ENCODE results near the gene SEC16A.

Gene SEC16A

DNA sequence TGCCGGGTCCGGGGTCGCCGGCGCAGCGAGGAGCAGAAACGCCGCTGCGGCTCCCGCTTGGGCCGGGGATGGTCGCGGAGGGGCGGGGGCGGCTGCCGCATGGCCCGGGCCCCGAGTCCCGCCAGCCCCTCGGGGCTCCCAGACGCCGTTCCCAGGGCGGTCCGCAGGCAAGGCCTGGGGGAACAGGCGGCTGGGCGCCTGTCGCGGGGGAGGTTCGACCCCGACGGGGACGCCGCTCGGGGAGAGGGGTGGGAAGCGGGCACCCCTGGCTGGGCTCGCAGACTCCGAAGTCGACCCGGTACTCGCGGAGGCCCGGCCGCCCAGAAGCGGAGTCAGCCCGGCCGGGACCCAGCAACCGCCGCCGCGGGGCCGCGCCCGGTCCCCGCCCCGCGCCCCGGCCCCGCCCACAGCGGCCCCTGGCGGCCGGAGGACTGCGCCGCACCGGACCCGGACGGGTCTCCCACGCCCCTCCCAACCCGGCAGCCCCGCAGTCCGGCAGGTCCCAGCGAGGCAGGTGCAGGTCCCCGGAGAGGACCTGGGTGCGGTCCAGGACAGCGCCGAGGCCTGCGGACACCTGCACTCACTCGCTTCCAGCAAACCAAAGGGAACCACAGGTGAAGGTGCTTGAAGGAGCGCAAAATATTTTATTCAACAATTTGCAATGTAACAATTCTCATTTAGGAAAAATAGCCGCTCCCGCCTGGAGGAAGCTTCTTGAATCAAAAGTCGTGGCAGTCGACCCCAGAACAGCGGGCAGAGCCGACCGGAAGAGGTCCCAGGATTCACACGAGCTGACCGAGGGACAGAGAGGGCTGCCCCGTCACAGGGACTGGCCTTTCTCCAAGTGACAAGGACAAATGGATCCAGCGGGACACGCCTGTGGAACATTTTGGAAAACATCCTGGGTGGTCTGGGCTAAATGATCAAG lies 43.1 kb downstream of the SEC16A start, which contains the start of gene INPP5E:
Gene INPP5E, minus strand, starts transcription at position 365 of the 928 bp plus-strand sequence. CDS start 426 bp downstream, outside the sequence.
- DNase-seq, result peak; percentile 87

DNA sequence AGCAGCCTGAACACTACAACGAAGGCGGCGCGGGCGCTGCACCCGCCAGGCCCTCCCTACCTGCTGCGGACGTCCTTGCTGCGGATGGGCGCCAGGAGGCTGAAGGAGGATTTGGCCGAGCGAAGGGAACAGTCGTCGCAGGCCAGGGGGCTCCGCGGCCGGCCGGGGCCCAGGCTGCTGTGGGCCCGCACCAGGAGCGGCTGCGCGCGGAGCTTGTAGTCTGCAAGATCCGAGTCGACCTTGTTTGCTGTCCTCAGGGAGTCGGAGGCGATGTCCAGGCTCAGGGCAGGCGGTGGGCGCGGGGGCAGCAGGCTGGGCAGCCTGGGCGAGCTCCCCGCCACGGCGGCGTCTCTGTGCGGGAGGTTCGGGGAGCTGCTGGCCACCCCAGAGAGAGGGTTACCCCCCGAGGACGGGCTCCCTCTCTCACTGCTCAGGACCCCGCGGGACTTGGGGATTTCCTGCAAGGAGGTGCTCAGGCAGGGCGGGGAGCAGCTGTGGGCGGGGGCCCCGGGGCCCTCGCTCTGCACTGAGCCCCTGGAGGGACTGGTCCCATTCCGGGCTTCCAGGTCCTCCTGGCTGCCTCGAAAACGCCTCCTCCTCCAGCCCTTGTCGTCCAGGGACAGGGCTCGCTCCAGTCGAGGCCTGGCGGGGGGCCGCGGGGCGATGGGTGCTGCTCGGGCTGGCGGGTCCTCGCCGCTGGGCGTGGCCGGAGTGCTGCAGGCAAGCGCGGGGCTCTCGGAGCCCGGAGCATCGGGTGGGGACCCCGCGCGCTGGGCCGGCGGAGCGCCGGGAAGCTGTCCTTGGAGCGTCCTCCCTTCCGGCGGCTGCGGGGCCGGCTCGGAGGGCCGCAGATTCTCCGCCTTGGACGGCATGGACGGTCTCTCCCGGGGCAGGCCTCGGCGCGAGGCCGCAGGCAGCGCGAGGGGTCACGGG lies 44.0 kb downstream of the SEC16A start:
- DNase-seq, result peak; percentile 57

DNA sequence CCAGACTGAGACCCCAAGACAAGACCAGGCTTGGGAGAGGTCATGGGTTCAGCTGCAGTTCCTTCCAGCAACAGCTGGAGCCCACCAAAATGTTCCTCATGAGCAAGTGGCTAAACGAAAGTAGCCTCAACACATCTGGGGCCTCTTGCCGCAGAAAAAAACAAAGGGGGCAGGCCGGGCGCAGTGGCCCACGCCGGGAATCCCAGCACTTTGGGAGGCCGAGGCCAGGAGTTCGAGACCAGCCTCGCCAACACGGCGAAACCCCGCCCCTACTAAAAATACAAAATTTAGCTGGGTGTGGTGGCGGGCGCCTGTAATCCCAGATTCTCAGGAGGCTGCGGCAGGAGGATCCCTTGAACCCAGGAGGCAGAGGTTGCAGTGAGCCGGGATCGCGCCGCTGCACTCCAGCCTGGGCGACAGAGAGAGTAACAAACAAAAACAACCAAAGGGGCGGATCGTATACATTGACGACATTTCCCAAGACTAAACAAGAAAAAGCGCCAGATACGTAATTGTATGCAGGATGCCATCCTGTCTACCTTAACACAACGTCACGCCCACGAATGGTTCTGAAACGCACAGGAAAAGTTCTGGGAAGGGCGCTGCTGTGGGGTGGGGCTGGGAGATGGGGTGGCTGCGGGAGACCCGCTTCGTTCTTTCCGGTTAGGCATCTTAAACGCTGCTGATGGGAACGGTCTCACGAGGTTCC lies 44.8 kb downstream of the SEC16A start:
- DNase-seq, result no peak

DNA sequence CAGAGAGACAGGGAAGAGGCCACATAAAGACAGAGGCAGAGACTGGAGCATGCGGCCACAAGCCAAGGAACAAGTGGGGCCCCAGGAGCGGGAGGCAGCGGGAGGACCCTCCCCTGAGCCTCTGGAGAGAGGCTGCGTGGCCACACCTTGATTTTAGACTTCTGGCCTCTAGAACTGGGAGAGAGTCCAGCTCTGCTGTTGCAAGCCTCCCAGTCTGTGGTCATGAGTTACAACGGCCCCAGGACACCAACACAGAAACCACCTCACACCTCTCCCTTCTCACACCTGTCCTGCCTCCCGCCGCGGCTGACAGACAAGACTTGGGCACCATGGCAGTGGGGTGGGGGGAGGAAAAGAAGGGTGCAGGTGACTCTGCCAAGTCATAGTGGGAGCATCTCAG lies 45.4 kb downstream of the SEC16A start:
- DNase-seq, result no peak

DNA sequence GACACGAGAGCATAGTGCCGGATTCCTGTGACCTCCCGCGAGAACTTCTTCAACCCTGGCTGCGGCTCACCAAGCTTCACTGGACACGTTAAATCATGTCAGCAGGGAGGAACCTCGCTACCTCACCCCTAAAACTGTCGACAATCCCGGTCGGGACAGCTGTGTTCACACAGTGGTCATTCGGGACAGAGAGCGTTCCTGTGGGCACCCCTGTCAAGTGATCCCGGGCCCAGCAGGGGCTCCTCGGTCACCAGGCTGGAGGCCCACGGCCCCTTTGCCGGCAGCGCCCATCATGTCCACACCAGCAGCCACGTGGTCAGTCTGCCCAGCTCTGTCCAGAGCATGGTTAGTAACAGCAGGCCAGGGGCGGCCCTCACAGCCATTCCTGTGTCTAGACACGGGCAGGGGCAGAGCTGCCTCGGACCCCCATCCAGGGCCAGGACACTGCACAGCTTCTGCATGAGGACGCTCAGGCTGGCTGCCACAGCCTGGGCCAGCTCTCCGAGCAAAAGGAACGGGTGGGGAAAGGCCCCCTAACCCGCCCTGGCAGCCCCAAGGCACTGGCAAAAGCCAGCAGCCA lies 46.7 kb downstream of the SEC16A start:
- DNase-seq, result no peak

DNA sequence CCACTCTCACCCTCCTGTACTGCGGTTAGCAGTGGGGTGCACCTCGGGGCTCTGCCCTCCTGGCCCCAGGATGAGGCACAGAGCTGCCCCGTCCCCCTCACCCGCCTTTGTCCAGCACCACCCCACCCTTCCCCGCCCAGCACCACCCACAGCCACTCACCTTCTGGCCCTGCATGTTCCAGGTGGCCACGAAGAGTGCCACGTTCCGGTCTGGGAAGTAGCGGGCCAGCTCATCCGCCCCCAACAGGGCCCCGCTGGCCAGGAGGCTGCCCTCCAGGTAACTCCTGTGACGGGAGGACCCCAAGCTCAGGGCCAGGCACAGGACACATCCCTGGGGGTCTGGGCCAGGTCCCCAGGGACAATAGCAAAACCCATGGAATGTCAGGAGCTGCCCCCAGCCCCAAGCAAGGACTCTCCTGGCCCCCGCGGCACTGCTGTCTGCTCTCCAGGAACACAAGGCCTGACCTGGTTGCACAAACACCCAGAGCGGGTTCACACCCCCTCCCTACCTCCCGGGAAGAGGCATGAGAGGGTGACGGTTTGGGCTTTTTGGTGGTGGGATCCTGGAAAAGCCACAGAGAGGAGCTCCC lies 48.2 kb downstream of the SEC16A start:
- no peak for DNase-seq

DNA sequence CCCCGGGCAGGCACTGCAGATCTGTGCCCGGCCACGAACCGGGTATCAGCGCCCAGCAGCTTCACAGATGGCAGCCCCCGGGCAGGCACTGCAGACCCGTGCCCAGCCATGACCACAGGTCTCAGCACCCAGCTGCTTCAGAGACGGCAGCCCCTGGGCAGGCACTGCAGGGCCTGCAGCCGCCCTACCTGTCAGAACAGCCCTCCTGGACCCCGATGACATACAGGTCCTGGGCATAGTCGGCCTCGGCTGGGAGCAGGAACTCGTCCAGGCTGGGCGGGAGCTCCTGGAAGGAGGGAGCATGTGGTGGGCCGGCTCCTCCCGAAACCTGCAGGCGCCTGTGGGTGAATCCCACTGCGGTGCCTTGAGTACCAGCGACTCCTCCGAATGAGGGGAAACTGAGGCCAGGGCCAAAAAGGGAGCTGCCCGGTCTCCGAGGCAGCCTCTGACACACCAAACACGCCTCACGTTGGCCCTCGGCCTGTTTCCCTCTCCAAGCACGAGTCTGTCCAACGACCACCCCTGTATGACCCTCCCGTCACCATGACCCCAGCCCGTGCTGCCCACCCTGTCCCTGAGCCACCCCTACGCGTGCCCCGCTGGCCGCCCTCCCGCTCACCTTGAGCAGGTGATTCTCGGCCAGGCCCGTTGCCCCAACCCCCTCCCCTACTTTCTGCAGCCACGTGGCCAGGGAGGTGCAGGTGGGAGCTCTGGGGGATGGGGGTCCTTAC lies 48.8 kb downstream of the SEC16A start:
- no peak for DNase-seq

DNA sequence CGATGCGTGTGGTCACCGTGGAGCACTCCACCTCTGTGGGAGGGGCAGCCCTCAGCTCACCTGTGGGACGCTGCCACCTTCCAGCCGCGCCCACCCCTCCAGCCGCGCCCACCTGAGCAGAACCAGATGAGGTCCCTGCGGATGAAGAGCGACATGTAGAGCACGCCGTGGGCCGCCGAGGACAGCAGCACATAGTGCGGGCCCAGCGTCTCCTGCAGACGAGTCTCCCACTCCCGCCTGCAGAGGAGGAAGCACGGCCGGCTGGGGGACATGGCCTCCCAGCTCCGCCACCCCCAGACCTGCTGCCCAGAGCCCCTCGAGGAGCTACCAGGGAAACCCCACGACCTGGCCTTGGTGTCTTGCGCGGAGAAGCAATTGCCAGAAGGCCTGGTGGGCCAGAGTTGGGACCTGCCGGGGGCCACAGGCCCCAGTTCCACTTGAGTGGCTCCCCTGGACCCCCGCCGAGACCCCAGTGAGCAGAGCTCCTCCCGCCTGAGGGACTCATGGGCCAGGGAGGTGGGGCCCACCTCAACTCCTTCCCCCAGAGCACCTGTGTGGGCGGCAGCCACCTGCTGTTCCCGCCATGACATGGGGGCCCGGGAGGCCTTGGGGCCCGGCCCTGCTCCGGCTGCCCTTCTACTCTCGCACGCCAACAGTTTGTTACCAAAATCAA lies 49.7 kb downstream of the SEC16A start:
- no peak for DNase-seq

DNA sequence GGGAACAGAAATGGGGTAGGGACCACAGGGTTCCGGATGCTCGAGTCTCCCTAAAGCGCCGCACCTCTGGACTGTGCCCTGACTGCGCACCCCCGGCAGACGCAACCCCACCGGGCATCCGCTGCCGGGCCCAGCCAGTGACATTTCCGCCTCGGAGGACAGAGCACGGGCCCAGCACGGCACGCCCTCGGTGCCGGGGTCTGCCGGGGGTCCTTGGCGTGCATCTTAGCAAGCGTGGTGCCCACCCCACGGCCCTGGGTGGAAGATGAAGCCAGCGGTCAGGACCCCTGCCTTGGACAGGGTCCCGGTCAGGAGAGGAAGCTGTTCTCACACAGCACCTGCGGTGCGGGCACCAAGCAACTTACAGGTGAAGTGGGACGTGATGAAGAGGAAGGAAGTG lies 50.2 kb downstream of the SEC16A start:
- no peak for DNase-seq

DNA sequence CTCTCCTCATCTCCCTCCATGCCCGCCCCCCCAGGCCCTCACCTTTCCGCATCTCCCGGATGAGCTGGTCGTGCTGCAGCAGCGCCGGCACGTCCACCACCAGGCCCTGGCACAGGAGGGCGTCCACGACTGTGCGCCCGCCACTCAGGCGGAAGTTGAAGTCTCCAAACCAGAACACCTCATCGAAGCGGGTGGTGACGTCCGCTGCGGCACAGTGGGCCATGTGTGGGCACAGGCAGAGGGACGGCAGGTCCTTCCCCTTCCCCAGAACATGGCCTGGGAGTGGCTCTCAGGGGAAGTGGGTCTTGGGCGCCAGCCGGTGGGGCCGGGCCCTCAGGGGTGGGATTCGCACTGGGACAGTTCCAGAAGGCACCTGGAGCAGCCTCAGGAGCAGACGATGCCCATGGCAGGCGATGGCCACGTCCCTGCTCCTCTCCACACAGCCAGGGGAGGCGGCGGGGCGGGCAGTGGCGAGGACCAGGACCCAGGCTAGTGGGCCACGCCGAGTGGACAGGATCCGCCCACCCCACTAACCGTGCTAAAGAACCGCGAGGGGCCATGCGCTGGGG lies 51.0 kb downstream of the SEC16A start:
- no peak for DNase-seq

DNA sequence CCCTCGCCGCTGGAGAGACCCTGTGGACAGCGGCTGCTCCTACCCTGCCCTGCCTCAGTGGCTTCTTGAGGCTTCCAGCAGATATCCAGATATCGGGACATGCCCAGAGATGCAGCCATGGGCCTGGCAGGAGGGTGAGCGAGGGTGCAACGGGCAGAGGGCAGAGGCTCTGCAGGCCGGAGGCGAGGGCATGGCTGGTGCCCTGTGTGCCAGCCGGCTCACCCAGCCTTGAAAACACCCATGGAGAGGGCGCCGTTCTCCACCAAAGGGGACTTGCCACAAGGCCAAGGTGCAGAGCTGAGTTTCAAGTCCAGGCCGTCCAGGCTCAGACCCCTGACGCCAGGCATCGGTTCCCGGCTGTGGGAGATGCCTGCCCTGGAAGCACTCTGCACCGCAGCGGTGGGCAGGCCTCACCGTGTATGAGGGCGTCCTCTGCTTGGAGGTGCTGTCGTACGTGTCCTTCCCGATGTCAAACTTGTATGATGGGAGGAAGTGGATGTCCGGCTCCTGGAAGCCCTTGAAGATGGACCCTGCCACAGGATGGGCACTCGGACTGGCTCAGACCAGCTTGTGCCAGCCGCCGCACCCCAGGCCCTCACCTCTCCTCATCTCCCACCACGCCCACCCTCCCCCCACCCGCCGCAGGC lies 52.1 kb downstream of the SEC16A start:
- DNase-seq, result no peak

DNA sequence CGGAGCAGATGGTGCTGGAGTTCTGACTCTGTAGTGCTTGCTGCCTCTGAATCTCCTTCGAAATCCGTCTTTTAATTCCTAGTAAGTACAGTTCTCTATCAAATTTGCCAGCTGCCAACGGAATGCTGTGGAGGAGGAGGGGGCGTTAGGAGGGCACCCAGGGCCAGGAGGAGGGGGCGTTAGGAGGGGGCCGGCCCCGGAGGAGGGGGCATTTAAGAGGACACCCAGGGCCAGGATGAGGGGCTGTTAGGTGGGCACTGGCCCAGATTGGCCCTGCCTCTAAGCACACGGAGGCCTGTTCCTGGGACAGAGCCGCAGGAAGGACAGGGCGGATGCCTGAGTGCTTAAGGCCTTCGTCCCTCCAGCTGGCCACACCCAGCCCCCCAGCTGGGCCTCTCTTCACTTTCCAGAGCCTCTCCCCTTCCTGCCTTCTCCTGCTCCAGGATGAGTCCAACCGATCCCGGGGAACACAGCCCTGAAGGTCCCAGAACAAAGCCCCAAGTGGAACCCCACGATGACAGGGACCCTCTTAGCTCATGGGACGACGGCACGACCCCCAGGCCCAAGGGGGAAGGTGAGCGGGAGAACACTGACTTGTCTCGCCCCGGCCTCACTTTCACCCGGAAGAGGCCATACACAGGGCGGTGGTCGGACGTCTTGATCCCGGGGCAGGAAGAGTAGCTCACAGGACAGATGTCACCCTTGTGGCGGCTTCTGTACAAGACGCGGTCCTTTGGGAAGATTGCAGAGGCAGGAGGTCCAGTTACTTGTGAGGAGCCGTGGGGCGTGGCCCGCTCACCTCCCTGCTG lies 53.0 kb downstream of the SEC16A start:
- DNase-seq, result no peak

DNA sequence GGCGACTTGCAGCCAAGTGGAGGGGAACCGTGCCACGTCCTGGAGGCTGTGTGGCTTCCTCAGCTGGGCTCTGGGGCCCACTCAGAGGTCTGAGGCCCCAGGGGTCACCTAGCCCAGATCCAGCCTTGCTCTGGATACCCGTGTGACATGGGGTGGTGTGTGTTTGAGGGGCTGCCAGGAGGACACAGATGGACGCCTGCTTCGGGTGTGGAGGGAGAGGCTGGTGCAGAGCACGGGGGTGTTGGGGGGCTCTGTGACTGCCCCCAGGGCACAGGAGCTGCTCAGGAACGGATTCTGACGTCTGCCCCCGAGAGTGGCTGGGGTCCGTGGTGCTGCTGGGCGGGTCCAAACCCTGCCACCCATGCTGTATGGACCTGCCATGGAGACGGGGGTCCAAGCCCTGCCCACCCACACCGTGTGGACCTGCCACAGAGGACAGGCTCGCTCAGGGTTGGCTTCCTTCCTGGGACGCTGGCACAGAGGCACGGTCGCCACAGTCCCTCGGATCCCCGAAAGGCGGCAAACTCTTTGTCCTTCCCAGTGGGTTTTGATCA lies 53.7 kb downstream of the SEC16A start:
- no peak for DNase-seq

DNA sequence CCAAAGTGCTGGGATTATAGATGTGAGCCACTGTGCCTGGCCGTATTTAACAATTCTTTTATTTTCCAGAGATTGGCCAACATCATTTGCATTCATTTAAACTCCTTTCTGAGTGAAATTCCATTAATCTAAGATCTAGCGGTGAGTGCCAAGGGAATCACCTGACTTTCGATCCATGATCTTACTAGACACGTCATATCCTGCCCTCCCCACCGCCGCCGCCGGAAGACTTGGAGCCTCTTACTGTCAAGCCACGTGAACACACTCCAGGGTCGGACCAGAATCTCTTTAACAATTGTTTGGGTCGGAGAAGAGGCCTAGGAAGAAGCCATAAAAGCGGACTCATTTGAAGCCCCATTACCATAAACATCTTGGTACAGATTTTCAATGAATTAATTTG lies 56.1 kb downstream of the SEC16A start:
- no peak for DNase-seq

DNA sequence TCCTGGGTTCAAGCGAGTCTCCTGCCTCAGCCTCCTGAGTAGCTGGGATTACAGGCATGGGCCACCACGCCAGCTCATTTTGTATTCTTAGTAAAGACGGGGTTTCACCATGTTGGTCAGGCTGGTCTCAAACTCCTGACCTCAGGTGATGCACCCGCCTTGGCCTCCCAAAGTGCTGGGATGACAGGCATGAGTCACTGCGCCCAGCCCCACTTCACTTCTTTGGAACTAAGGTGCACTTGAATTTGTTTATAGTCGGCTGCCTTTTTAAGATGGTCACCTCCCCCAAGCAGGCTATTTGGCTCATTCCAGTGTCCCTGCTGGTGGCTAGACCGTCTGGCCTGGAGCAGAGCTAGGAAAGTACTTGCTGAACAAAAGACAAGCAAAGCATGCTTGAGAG lies 57.5 kb downstream of the SEC16A start:
- DNase-seq, result peak; percentile 59

DNA sequence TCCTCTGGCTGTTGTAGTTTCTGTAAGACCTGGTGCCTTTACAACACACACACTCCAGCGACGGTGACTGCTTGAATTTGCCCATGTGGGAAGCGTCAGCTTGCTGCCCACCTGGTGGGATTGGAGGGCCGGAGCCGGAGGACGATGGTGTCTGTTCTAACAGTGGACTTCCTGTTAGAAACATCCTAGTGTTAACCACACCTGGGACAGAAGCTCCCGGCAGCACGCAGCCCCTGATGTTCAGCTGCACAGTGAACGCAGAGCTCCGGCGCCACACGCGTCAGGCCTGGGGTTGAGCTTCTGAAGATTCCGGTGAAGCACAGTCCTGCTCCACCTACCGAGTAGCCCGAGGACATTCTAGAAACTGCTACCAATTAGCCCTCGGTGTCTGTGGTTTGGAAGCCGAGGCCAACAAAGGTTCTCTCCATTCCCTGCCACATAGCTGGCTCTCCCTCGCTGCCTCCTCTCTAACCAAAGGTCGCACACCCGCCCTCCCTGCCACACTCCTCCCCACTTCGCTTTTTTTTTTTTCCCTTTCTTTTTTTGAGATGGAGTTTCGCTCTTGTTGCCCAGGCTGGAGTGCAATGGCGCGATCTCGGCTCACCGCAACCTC lies 58.0 kb downstream of the SEC16A start:
- no peak for DNase-seq

DNA sequence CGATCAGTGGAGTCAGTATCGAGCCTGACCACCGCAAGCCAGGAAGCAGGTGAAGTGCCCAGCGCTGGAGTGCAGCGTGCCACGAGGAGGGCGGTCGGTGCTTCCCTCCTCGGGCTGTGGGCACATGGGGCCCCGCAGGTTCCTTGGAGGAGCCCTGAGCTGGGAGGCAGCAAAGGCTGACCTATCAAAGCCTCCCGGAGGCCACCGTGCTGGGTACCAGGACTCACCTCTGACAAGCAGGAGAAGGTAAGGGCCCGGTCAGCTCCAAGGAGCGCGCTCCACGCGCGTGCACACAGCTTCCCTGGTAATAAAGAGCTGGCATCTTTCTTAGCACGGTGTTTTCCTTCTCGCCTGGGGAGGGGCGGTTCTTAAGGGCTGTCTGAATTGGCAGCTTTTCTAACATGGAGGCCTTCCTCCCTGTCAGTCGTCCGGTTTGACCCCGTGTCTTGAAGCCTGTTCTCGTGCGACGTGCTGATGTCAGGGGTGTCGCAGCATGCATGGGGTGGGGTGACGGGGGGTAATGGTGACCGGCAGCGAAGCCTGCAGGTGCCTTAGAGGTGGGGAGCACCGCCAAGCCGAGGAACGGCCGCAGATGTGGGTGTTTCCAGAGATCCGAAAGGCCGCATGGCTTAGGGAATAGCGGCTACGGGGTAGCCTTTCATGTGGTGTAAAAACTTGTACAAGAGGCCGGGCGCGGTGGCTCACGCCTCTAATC lies 59.3 kb downstream of the SEC16A start:
- no peak for DNase-seq

DNA sequence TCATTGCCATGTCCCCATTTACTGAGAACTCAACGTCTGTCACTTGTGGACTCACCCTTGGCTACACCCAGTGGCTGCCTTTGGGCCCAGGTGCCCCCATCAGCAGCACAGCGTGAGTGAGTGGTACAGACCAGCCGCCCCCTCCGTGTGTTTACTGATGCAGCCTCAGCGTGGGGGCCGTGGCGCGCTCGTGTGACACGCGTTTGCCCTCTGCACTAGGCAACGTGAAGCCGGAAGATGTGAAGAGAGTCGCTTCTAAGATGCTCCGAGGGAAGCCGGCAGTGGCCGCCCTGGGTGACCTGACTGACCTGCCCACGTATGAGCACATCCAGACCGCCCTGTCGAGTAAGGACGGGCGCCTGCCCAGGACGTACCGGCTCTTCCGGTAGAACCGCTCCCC lies 60.0 kb downstream of the SEC16A start:
- no peak for DNase-seq

All from DMS53 (cell line).